GM19324 (cell line): ENCODE results near the gene POMGNT1.
A peak's percentile ranks its signal among the peaks of the same experiment; 100 is the strongest.
"Not testable (repeated sequence)": the region's sequence is repeated elsewhere in the genome, so short reads cannot be mapped to it uniquely, and the experiment has no call there.

Source experiments
- ATAC-seq: cut with Tn5 transposase; IDR thresholded peaks from one replicate; pipeline ENCODE4 v1.9.1; 2021; ENCODE audit warnings: mild to moderate bottlenecking, moderate library complexity; ENCODE audit not compliant: unreplicated experiment, low FRiP score

POMGNT1 gene

DNA sequence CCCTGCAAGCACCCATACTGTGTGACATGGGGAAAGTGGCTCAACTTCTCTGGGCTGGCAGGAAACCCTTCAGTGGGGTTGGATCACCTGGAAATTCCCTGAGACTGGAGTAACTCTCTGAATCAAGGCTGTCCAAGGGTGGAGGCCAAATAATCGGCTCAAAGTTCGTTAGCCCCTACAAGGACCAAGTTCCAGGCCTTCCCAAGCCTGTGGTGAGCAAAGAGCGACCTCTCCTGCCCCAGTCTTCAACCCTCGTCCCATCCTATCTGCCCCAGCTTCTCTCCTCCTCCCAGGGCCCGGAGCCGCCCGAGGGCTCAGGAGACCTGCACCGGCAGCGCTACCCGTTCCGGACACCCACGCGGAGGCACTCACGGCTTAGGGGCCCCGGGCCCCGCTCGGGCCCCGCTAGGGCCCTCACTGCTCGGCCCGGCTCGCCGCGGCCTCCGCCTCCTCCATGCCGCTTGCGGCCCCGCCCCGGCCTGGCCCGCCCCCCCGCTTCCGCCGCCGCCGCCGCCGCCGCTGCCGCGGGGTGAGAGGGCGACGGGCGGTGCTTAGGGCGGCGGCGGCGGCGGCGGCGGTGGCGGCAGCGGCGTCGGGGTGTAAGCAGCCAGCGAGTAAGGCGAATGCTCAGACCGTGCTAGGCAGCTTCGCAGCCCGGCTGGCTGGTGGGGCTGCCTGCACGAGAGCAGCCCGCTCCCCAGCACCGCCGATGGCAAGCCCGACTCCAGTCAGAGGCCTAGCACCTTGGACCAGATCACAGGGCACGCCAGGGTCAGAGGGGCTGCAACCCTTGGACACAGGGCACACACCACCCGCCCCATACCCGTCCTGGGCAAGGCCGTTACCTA, at the start of gene POMGNT1:
Gene POMGNT1 (minus strand): TSS at position 471 of the 848 bp plus-strand sequence. CDS start 613 bp downstream, outside the sequence.
- peak; percentile 82 for ATAC-seq

- ATAC-seq: peak; percentile 93
These were observed 49.3 kb upstream of the POMGNT1 start, which contains the start of gene RAD54L for GRCh38 chr1:46247436-46248121. Gene RAD54L, plus strand, starts transcription at chr1:46247763. Its CDS starts 643 bp downstream, at chr1:46248406.

GRCh38 chr1:46246548-46247435, 48.6 kb upstream of the POMGNT1 start:
- ATAC-seq: peak; percentile 46

DNA sequence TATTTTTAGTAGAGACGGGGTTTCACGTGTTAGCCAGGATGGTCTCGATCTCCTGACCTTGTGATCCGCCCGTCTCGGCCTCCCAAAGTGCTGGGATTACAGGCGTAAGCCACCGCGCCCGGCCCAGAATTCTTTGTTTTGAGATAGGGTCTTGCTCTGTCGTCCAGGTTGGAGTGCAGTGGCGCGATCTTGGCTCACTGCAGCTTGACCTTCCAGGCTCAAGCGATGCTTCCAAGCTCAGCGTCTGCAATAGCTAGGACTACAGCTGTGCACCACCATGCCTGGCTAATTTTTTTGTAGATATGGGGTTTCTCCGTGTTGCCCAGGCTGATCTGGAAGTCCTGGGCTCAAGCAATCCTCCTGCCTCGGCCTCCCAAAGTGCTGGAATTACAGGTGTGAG, 47.9 kb upstream of the POMGNT1 start:
- not testable (repeated sequence) for ATAC-seq

- no peak for ATAC-seq
These were observed 46.6 kb upstream of the POMGNT1 start for GRCh38 chr1:46244656-46245371.

DNA sequence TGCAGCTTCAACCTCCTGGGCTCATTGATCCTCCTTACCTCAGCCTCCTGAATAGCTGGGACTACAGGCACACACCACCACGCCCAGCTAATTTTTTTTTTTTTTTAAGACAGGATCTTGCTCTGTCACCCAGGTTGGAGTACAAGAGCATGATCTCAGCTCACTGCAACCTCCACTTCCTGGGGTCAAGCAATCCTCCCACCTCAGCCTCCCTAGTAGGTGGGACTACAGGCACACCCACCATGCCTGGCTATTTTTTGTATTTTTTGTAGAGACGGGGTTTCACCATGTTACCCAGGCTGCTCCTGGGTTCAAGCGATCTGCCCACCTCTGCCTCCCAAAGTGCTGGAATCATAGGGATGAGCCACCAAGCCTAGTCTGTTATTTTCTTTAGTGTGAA, 45.6 kb upstream of the POMGNT1 start:
- ATAC-seq: not testable (repeated sequence)

DNA sequence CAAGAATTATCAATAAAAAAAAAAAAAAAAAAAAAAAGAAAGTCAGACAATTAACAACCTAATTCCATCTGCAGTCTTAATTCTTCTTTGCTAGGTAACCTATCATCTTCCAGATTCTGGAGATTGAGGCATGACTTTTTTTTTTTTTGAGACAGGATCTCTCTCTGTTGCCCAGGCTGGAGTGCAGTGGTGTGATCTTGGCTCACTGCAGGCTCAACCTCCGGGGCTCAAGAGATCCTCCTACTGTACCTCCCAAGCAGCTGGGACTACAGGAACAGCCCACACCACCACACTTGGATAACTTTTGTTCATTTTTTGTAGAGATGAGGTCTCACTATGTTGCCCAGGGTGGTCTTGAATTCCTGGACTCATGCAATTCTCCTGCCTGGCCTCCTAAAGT, 44.7 kb upstream of the POMGNT1 start:
- ATAC-seq: no peak

GRCh38 chr1:46241733-46242132, 43.5 kb upstream of the POMGNT1 start:
- ATAC-seq: not testable (repeated sequence)

DNA sequence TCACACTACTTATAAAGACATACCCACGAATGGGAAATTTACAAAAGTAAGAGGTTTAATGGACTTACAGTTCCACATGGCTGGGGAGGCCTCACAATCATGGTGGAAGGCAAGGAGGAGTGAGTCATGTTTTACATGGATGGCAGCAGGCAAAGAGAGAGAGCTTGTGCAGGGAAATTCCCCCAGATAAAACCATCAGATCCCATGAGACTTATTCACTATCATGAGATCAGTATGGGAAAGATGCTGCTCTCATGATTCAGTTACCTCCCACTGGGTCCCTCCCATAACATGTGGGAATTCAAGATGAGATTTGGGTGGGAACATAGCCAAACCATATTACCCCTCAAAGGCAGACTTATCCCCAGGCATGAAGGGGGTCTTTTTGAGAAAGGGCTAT, 40.6 kb upstream of the POMGNT1 start:
- ATAC-seq: not testable (repeated sequence)

DNA sequence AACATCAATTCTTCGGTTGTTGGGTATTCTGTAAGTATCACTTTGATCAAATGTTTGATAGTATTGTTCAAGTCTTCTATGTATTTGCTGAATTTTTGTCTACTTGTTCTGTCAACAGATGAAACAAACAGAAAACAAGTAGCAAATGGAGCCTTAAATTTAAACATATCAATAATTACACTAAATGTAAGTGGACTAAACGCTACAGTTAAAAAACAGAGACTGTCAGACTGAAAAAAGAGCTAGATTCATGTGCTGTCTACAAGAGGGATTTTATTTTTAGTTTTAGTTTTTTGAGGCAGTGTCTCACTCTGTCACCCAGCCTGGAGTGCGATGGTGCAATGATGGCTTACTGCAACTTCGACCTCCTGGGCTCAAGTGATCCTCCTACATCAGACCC, 38.6 kb upstream of the POMGNT1 start:
- no peak for ATAC-seq

- not testable (repeated sequence) for ATAC-seq
These were observed 33.0 kb upstream of the POMGNT1 start for GRCh38 chr1:46231231-46231630.

- ATAC-seq: no peak
These were observed 26.7 kb upstream of the POMGNT1 start for GRCh38 chr1:46224966-46225365.

- no peak for ATAC-seq
These were observed 25.3 kb upstream of the POMGNT1 start for GRCh38 chr1:46223472-46223943.

GRCh38 chr1:46223055-46223454, 24.8 kb upstream of the POMGNT1 start:
- not testable (repeated sequence) for ATAC-seq

DNA sequence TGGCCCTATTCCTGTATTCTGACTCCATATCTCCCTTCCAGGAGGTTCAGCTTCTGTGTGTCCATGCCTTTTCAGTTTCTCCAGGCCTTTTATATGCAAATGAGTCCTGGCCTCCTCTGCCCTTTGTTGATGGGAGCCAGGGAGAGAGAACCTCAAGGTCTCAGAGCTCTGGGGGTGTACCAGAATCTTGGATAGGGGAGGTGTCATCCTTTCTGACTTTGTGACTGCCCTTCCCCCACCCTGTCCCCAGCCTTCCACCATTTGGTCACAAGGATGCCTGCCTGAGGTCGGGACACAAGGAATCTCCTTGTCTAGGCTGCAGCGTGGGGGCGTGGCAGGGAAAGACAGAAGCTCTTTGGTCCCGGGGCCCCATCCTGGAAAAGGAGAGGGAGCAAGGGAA, 23.5 kb upstream of the POMGNT1 start:
- ATAC-seq: no peak

GRCh38 chr1:46220808-46221207, 22.6 kb upstream of the POMGNT1 start:
- no peak for ATAC-seq

- no peak for ATAC-seq
These were observed 21.6 kb upstream of the POMGNT1 start for GRCh38 chr1:46219551-46220520.

DNA sequence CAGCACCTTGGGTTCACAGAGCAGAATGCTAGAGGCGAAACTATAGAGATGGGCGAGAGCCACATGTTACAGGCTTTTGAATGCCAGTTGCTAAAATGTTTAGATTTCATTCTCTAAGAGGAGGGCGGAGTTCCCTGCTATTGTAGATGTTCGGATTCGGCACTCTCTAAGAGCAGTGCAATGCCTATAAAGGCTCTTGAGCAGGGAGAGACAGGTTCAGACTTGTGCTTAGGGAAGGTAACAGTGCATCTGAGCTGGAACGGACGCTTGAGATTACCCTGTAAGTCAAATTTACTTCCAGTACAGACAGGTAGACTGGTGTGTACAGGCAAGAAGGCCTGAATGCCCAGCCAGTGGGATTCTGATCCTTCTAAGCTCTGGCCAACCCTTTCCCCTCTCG, 20.2 kb upstream of the POMGNT1 start:
- no peak for ATAC-seq

DNA sequence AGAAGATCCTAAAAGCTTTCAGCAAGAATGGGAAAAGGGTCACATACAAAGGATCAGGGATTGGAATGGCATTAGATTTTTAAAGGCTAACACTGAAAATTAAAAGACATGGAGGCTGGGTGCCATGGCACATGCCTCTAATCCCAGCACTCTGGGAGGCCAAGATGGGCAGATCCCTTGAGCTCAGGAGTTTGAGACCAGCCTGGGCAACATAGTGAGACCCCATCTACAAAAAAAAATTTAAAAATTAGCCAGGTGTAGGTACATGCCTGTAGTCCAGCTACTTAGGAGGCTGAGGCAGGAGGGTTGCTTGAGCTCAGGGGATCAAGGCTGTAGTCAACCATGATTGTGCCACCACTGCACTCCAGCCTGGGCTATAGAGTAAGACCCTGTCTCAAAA, 17.3 kb upstream of the POMGNT1 start:
- ATAC-seq: no peak
